ENCODE measurements around the gene RAMP3. TPM values are rescaled to one million over a fixed set of nuclear protein-coding genes. Genes with fewer than 3 reads are reported as not detected.
A peak's percentile ranks its signal among the peaks of the same experiment; 100 is the strongest.

RAMP3 gene
- total and polyA plus RNA-seq, 11 donors = 19.2 to 107 (median 38.9) TPM

- ATAC-seq (no peak), DNase-seq (no peak)
- intact Hi-C loops (cut with DNase I) = no loop called here
- WGBS, 4 donors = 46 to 54% (median 52%) methylated on average over 8 of the region's 8 CpGs
- H3K27ac ChIP-seq = peak overlapping the region in 8 of 12 donors; percentile 13 to 69 (median 44)
- TF ChIP-seq CTCF (IDR thresholded peaks at IDR 0.05) (no peak), POLR2A (IDR thresholded peaks at IDR 0.05) (no peak)
- peaks cover 0 to 29% (median 11%) of the 10 kb centered on the region in 12 donors for H3K4me1 ChIP-seq
- H3K36me3 ChIP-seq = no peaks in the 10 kb centered on the region
- no peaks in the 10 kb centered on the region for H3K9me3 ChIP-seq
- H3K4me3 ChIP-seq = no peak overlapping the region
- peaks cover 0 to 7% (median 0%) of the 10 kb centered on the region in 9 donors for H3K27me3 ChIP-seq
Observed at GRCh38 chr7:45229156-45229920, 71.7 kb downstream of the RAMP3 start.

DNA sequence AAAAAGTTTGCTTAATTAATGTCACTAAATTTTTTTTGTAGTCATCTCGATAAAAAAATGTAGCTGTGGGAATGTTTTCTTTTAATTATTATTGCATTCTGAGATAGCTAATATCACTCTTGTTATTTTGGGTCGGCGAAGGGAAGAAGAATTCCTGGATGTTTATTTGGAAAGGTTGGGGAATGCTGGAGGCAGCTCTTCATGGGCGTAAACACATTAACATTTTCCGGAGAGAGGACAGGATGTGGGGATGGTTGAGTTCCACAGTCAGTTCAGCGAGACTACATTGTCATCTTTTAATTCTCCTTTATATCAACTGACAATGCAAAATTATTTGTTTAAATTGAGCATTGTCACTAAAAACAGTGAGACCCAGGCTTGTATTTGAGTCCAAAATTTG, 72.5 kb downstream of the RAMP3 start:
- no peak for TF ChIP-seq CTCF (IDR thresholded peaks at IDR 0.05)
- no peak for TF ChIP-seq POLR2A (IDR thresholded peaks at IDR 0.05)
- ATAC-seq = no peak
- Histone ChIP-seq H3K27me3 (peaks cover 0 to 7% (median 0%) of the 10 kb centered on the region in 9 donors), H3K27ac (peak overlapping the region in 7 of 12 donors; percentile 13 to 69 (median 43)), H3K9me3 (no peaks in the 10 kb centered on the region), H3K4me1 (peaks cover 0 to 29% (median 11%) of the 10 kb centered on the region in 12 donors), H3K36me3 (no peaks in the 10 kb centered on the region), H3K4me3 (no peak overlapping the region)
- DNase-seq = no peak
- intact Hi-C loops (cut with DNase I) = no loop called here
- 42 to 54% (median 51%) methylated on average over 6 of the region's 6 CpGs for WGBS, 4 donors

GRCh38 chr7:45230611-45231165, 73.1 kb downstream of the RAMP3 start:
- 69 to 84% (median 77%) methylated on average over 4 of the region's 4 CpGs for WGBS, 4 donors
- ATAC-seq = no peak
- intact Hi-C loops (cut with DNase I) = no loop called here
- Histone ChIP-seq H3K36me3 (no peaks in the 10 kb centered on the region), H3K27ac (peak overlapping the region in 3 of 12 donors; percentile 34 to 69 (median 43)), H3K4me3 (no peak overlapping the region), H3K9me3 (no peaks in the 10 kb centered on the region), H3K27me3 (peaks cover 0 to 7% (median 0%) of the 10 kb centered on the region in 9 donors), H3K4me1 (peaks cover 0 to 29% (median 11%) of the 10 kb centered on the region in 12 donors)
- no peak for TF ChIP-seq CTCF (IDR thresholded peaks at IDR 0.05)
- no peak for TF ChIP-seq POLR2A (IDR thresholded peaks at IDR 0.05)
- no peak for DNase-seq

DNA sequence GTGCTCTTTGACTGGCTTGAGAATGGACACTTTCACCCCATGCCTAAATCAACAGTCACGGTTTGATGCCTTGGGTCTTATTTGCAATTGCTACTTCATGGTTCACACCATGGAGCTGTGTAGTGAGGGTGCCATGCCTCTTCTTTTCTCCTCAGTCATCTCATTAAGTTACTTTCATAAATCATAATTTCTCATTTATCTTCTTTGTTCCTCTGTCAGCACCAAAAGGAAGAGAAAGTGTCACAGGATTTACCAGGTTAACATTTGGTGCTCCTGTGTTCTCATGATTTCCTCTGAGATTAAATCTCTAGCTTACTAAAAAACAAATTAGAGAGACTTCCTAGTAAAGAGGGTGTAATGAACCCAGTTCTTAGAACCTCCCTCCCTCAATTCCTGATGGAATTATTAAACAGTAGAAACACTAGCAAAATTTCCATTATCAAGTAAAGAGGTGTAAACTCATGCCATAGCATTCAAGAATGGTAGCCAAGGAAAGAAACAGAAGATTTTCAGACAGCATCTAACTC, 75.7 kb downstream of the RAMP3 start:
- Histone ChIP-seq H3K36me3 (no peaks in the 10 kb centered on the region), H3K27me3 (peaks cover 0 to 7% (median 0%) of the 10 kb centered on the region in 9 donors), H3K27ac (peak overlapping the region; percentile 17 to 66 (median 43)), H3K4me1 (peaks cover 0 to 30% (median 10%) of the 10 kb centered on the region in 12 donors), H3K4me3 (no peak overlapping the region), H3K9me3 (no peaks in the 10 kb centered on the region)
- intact Hi-C loops (cut with DNase I) = no loop called here
- peak in 1 of 4 donors; percentile 49 for ATAC-seq
- TF ChIP-seq POLR2A (IDR thresholded peaks at IDR 0.05) (no peak), CTCF (IDR thresholded peaks at IDR 0.05) (no peak)
- no peak for DNase-seq
- WGBS, 4 donors = 51 to 68% (median 62%) methylated on average over 1 of the region's 1 CpG
